Measurements from ENCODE around the gene DNAJA1.

The DNAJA1 gene

GRCh38 chr9:33029231-33029786 is 4.2 kb downstream of the DNAJA1 start:
- no peak for DNase-seq (ENCODE audit: low read depth in 2 of 2)

- no peak for DNase-seq (ENCODE audit: low read depth in 2 of 2)
These were observed 5.2 kb downstream of the DNAJA1 start for GRCh38 chr9:33030285-33030684.

- DNase-seq (ENCODE audit: low read depth in 2 of 2): no peak
These were observed 7.2 kb downstream of the DNAJA1 start for GRCh38 chr9:33032292-33032691.

GRCh38 chr9:33032865-33033264 is 7.8 kb downstream of the DNAJA1 start:
- no peak for DNase-seq (ENCODE audit: low read depth in 2 of 2)

- DNase-seq (ENCODE audit: low read depth in 2 of 2): no peak
These were observed 15.8 kb downstream of the DNAJA1 start for GRCh38 chr9:33040792-33041431.

- DNase-seq (ENCODE audit: low read depth in 2 of 2): no peak
These were observed 16.5 kb downstream of the DNAJA1 start for GRCh38 chr9:33041432-33042188.

- no peak for DNase-seq (ENCODE audit: low read depth in 2 of 2)
These were observed 17.4 kb downstream of the DNAJA1 start for GRCh38 chr9:33042473-33042872.

- no peak for DNase-seq (ENCODE audit: low read depth in 2 of 2)
These were observed 18.6 kb downstream of the DNAJA1 start for GRCh38 chr9:33043671-33044070.

GRCh38 chr9:33044162-33044673 is 19.1 kb downstream of the DNAJA1 start:
- DNase-seq (ENCODE audit: low read depth in 2 of 2): peak; percentile 18 to 46

GRCh38 chr9:33044677-33045282 is 19.7 kb downstream of the DNAJA1 start:
- no peak for DNase-seq (ENCODE audit: low read depth in 2 of 2)

- no peak for DNase-seq (ENCODE audit: low read depth in 2 of 2)
These were observed 21.0 kb downstream of the DNAJA1 start for GRCh38 chr9:33046061-33046460.

- DNase-seq (ENCODE audit: low read depth in 2 of 2): no peak
These were observed 23.0 kb downstream of the DNAJA1 start for GRCh38 chr9:33048054-33048465.

- no peak for DNase-seq (ENCODE audit: low read depth in 2 of 2)
These were observed 24.7 kb downstream of the DNAJA1 start for GRCh38 chr9:33049680-33050361.

- no peak for DNase-seq (ENCODE audit: low read depth in 2 of 2)
These were observed 26.1 kb downstream of the DNAJA1 start for GRCh38 chr9:33051144-33051543.

GRCh38 chr9:33065157-33066076 is 40.3 kb downstream of the DNAJA1 start:
- no peak for DNase-seq (ENCODE audit: low read depth in 2 of 2)

- DNase-seq (ENCODE audit: low read depth in 2 of 2): no peak
These were observed 43.9 kb downstream of the DNAJA1 start for GRCh38 chr9:33068991-33069390.

GRCh38 chr9:33076046-33077004 is 51.3 kb downstream of the DNAJA1 start, which contains the start of gene SMU1:
TSS of gene SMU1 (minus strand) at chr9:33076674. CDS start at chr9:33076608, 66 bp downstream.
- peak; percentile 92 for DNase-seq (ENCODE audit: low read depth in 2 of 2)

- DNase-seq (ENCODE audit: low read depth in 2 of 2): no peak
These were observed 55.5 kb downstream of the DNAJA1 start for GRCh38 chr9:33080534-33080933.

GRCh38 chr9:33081128-33081851 is 56.2 kb downstream of the DNAJA1 start:
- DNase-seq (ENCODE audit: low read depth in 2 of 2): peak; percentile 24 to 50

Measured in stimulated activated CD8-positive, alpha-beta memory T cell treated with anti-CD3 and anti-CD28 coated beads, Interleukin-7, amount 100 ng/mL, for 4 hours (primary cell).